K562 (cell line): ENCODE measurements around the gene IGSF21. TPM values are rescaled to one million over a fixed set of nuclear protein-coding genes. Genes with fewer than 3 reads are reported as not detected.

ENCODE experiments used
- ATAC-seq: fragments of 200-7000 bp; cut with Tn5 transposase; 3 replicates; pipeline ENCODE4 v1.9.1; 2020; ENCODE audit warnings: moderate library complexity
- BruUV-seq: library from RNA; stranded (reverse); fragments of 400-500 nt; replicated peaks from 2 replicates; lab custom pipeline; 2021; lab: Mats Ljungman, UMichigan
- CTCF ChIA-PET: fragments of 300-600 bp; formaldehyde crosslinking; extraction: SDS; loops from one replicate; lab custom pipeline; 2021; ENCODE audit warnings: low intra/inter-chr PET ratio; lab: Yijun Ruan, JAX
- POLR2A ChIA-PET: fragments of 300-600, 350-650 bp; sonication (Branson Sonifier 250); formaldehyde crosslinking; extraction: SDS; loops from one replicate; lab custom pipeline; 2021; ENCODE audit warnings: antibody characterized with exemption, inconsistent platforms; lab: Yijun Ruan, JAX
- DNase-seq, 4 experiments: peaks; one replicate each; pipeline versions ENCODE4 v3.0.0 to v3.0.0-alpha.2; 2011 to 2018; ENCODE audit warnings: low spot score in 3 of 4, mixed read lengths in 3 of 4; ENCODE audit errors: extremely low read depth in 1 of 4
- FAIRE-seq: peaks from 2 replicates; lab custom pipeline; 2011; peaks lifted over from hg19 to GRCh38; lab: Jason Lieb, UNC
- H2AFZ ChIP-seq: 2 replicates; pipeline ENCODE4 v1.6.0; 2011; ENCODE audit warnings: low read depth, low read length, control low read depth, inconsistent platforms
- H3K27ac ChIP-seq: fragments of 200-600 bp; 3 replicates; pipeline ENCODE4 v1.8.0; 2011; ENCODE audit warnings: low read depth, mild to moderate bottlenecking, control low read depth, inconsistent platforms, low read length, moderate library complexity, mixed read lengths; ENCODE audit errors: extremely low read depth
- H3K27me3 ChIP-seq, 2 experiments: fragments of 300-600 bp in 1 of 2; 2 replicates in 1 of 2; 3 replicates in 1 of 2; pipeline versions ENCODE4 v1.6.0 to v1.8.0; 2011; ENCODE audit warnings: inconsistent platforms in 2 of 2, low read length in 2 of 2, mild to moderate bottlenecking in 1 of 2, mixed read lengths in 1 of 2, moderate library complexity in 1 of 2; ENCODE audit not compliant: control insufficient read depth in 2 of 2, insufficient read depth in 2 of 2
- H3K36me3 ChIP-seq: fragments of 300-600 bp; 3 replicates; pipeline ENCODE4 v1.8.0; 2011; ENCODE audit warnings: mild to moderate bottlenecking, low read length, inconsistent platforms; ENCODE audit not compliant: control insufficient read depth, insufficient read depth
- H3K4me1 ChIP-seq, 2 experiments: fragments of 200-600 bp in 1 of 2; replicated peaks in 1 of 2; 2 replicates in 1 of 2; 3 replicates in 1 of 2; pipeline versions ENCODE4 v1.5.1 to v1.8.0; 2011; ENCODE audit warnings: inconsistent platforms in 2 of 2, low read length in 2 of 2, mild to moderate bottlenecking in 1 of 2, mixed read lengths in 1 of 2, moderate library complexity in 1 of 2; ENCODE audit not compliant: control insufficient read depth in 2 of 2, insufficient read depth in 2 of 2
- H3K4me2 ChIP-seq: 2 replicates; pipeline ENCODE4 v1.6.1; 2011; ENCODE audit warnings: low read length, control low read depth, inconsistent platforms, mixed read lengths; ENCODE audit not compliant: insufficient read depth
- H3K4me3 ChIP-seq: fragments of 200-600 bp; sonication (generic), shearing (Covaris generic); 2 replicates; pipeline ENCODE4 v1.5.1; 2016; ENCODE audit warnings: control low read depth, inconsistent platforms
- H3K79me2 ChIP-seq: fragments of 200-600 bp; 3 replicates; pipeline ENCODE4 v1.8.0; 2011; ENCODE audit warnings: low read length, inconsistent platforms; ENCODE audit not compliant: control insufficient read depth, insufficient read depth
- H3K9ac ChIP-seq, 2 experiments: 2 replicates each; pipeline versions ENCODE4 v1.6.0 to v1.6.1; 2011; ENCODE audit warnings: low read depth in 2 of 2, low read length in 2 of 2, control low read depth in 1 of 2, inconsistent platforms in 1 of 2, mild to moderate bottlenecking in 1 of 2, mixed read lengths in 1 of 2; ENCODE audit not compliant: insufficient read depth in 1 of 2
- H3K9me1 ChIP-seq: one replicate; pipeline ENCODE4 v1.6.0; 2011; ENCODE audit warnings: inconsistent platforms, mild to moderate bottlenecking, low read length, moderate library complexity; ENCODE audit not compliant: control insufficient read depth, insufficient read depth
- H3K9me3 ChIP-seq: replicated peaks from 2 replicates; pipeline ENCODE4 v1.5.1; 2011; ENCODE audit warnings: low read depth, low read length, inconsistent platforms; ENCODE audit not compliant: control insufficient read depth, insufficient read depth
- H4K20me1 ChIP-seq: replicated peaks from 2 replicates; pipeline ENCODE4 v1.6.1; 2011; ENCODE audit warnings: low read length, inconsistent platforms, mixed read lengths; ENCODE audit not compliant: control insufficient read depth, insufficient read depth
- CEBPB ChIP-seq: fragments of 450-650 bp; IDR thresholded peaks from 2 replicates; pipeline ENCODE4 v1.6.1; 2016; ENCODE audit warnings: missing genetic modification characterization, missing compliant biosample characterization
- GTF2E2 ChIP-seq: fragments of 200-800 bp; sonication (Bioruptor generic); IDR thresholded peaks from 2 replicates; pipeline ENCODE4 v1.6.1; 2016; ENCODE audit warnings: missing genetic modification characterization, missing compliant biosample characterization
- HDAC6 ChIP-seq: IDR thresholded peaks from 2 replicates; pipeline ENCODE4 v1.6.1; 2012; ENCODE audit warnings: low read depth, mild to moderate bottlenecking, control low read depth, inconsistent platforms, low read length, moderate library complexity
- KLF16 ChIP-seq: IDR thresholded peaks from 2 replicates; pipeline ENCODE4 v1.6.1; 2016; ENCODE audit warnings: antibody characterized with exemption
- MTF1 ChIP-seq: fragments of 250-450 bp; sonication (Bioruptor Pico); IDR thresholded peaks from 2 replicates; pipeline ENCODE4 v1.9.0; 2021; ENCODE audit warnings: moderate library complexity, mild to moderate bottlenecking, inconsistent platforms, borderline replicate concordance
- NFE2 ChIP-seq: IDR thresholded peaks from 2 replicates; pipeline ENCODE4 v1.6.1; 2014; ENCODE audit warnings: antibody characterized with exemption, low read depth
- RBM25 ChIP-seq: fragments of 200-400 bp; formaldehyde crosslinking; IDR thresholded peaks from 2 replicates; pipeline ENCODE4 v1.6.1; 2018; ENCODE audit warnings: low read length, low read depth, moderate library complexity; ENCODE audit not compliant: severe bottlenecking
- SREBF1 ChIP-seq: fragments of 150-350 bp; IDR thresholded peaks from 2 replicates; pipeline ENCODE4 v1.6.1; 2014; ENCODE audit warnings: antibody characterized with exemption, low read depth, low read length, borderline replicate concordance
- TRIM28 ChIP-seq: fragments of 450-650 bp; IDR thresholded peaks from 2 replicates; pipeline ENCODE4 v1.6.1; 2017
- ZNF143 ChIP-seq: sonication (generic); formaldehyde crosslinking; IDR thresholded peaks from 2 replicates; pipeline ENCODE4 v1.9.0; 2022; ENCODE audit warnings: mild to moderate bottlenecking, missing genetic modification reagents
- ZNF347 ChIP-seq: fragments of 450-650 bp; formaldehyde crosslinking; IDR thresholded peaks from 2 replicates; pipeline ENCODE4 v1.4.0; 2020; ENCODE audit warnings: low read depth, mild to moderate bottlenecking, moderate library complexity
- ZNF695 ChIP-seq: fragments of 450-650 bp; formaldehyde crosslinking; IDR thresholded peaks from 2 replicates; pipeline ENCODE4 v1.4.0; 2020; ENCODE audit warnings: mild to moderate bottlenecking, moderate library complexity
- ZNF717 ChIP-seq: fragments of 250-450 bp; sonication (Bioruptor Pico); IDR thresholded peaks from 2 replicates; pipeline ENCODE4 v1.5.0; 2021
- ZNF79 ChIP-seq: fragments of 250-450 bp; sonication (Bioruptor Pico); IDR thresholded peaks from 2 replicates; pipeline ENCODE4 v1.4.0; 2020; ENCODE audit warnings: low read depth, mild to moderate bottlenecking, moderate library complexity
- WGBS: fragments of 100-300 bp; shearing (Covaris generic); methylation state at CpG from one replicate; pipeline ENCODE4 v1.1.6; 2016; ENCODE audit warnings: low coverage, mixed read lengths; ENCODE audit not compliant: insufficient coverage; ENCODE audit errors: missing lambda C conversion rate; 5-methylcytosine and 5-hydroxymethylcytosine counted together
- in situ Hi-C: fragments of 300-500 bp; cut with MboI; formaldehyde crosslinking; loops from 4 replicates; pipeline ENCODE4 v1.15.0; 2018; ENCODE audit warnings: inconsistent platforms, mixed read lengths
- intact Hi-C: fragments of 100-400 bp; cut with micrococcal nuclease; formaldehyde crosslinking; loops from 2 replicates; pipeline ENCODE4 v1.14.2; 2022
- polyA plus RNA-seq, 8 experiments: library from polyadenylated mRNA; depleted of rRNA in 4 of 8; stranded (reverse) in 5 of 8; unstranded in 3 of 8; fragments of >200 nt; fragmentation: Nextera tagmentation in 2 of 8; fragmentation: Illumina TruSeq in 1 of 8; extraction: Ambion mirVana in 2 of 8; extraction: Trizol in 1 of 8; gene quantifications; 2 replicates each; pipeline versions ENCODE4 v1.2.1 to v1.2.3, GENCODE V29; 2011 to 2014; ENCODE audit warnings: inconsistent platforms in 1 of 8, missing spikeins in 1 of 8
- total RNA-seq, 7 experiments: library from RNA; depleted of rRNA in 6 of 7; stranded (reverse); fragments of >200 nt in 6 of 7; fragmentation: Illumina TruSeq in 2 of 7; extraction: Trizol in 2 of 7; gene quantifications; 2 replicates each; pipeline versions ENCODE4 v1.2.1 to v1.2.3, GENCODE V29; 2011 to 2021; ENCODE audit warnings: low replicate concordance in 1 of 7
- TF ChIP-seq, protein P1 (sequence below), 3 experiments: IDR thresholded peaks in 2 of 3; conservative IDR thresholded peaks in 1 of 3; 2 replicates each; pipeline ENCODE4 v1.5.1; 2011 to 2012; ENCODE audit warnings: low read length in 3 of 3, mild to moderate bottlenecking in 3 of 3, control low read depth in 2 of 3, improper control_type of control experiment in 1 of 3, inconsistent platforms in 1 of 3, low read depth in 1 of 3, mixed read lengths in 1 of 3, moderate library complexity in 1 of 3; ENCODE audit not compliant: insufficient read depth in 2 of 3
- TF ChIP-seq, protein P2 (sequence below): fragments of 450-650 bp; IDR thresholded peaks from 2 replicates; pipeline ENCODE4 v1.6.1; 2018; ENCODE audit not compliant: partially characterized antibody

IGSF21 gene
- total and polyA plus RNA-seq, 9 of the 15 experiments (the other 6 are each of a cell fraction or from before 2014, with no cell fraction given) = not detected

DNA sequence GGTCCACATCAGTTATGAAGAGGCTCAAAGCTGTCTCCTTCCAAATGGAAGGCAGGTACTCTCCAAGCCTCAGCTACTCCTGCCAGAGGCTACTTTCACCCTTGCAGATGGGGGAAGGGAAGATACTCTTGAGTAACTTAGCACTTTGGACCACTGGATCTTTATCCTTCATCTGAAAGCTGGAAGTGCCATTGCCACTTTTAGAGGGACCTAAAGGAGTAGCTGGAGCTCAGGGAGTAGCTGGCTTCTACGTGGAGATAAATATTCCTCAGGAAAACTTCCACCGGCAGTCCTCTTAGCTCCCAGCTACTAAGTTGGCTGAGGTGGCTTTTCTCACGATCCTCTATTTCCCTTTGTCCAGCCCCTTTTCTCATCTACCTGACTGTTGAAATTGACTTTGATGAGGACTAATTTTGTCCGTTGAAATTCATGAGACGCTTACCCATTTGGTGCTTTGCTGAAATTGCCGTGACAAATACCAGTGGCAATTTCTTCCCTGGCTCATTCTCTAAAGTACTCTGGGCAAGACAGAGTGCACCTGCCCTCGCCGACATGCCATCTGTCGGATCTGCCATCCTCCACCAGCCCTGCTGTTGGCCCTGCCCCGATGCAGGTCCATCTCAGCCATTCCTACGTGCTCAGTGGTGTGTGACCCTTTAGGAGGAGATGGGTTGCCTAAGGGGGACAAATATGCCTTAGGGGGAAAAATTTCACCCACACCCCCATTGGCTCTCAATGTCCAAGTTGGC, 13.6 kb downstream of the IGSF21 start (continued):
- TF ChIP-seq ZNF79 (CRISPR knock-in tag) = no peak
- no peak for TF ChIP-seq HDAC6
- TF ChIP-seq, protein P1, sequence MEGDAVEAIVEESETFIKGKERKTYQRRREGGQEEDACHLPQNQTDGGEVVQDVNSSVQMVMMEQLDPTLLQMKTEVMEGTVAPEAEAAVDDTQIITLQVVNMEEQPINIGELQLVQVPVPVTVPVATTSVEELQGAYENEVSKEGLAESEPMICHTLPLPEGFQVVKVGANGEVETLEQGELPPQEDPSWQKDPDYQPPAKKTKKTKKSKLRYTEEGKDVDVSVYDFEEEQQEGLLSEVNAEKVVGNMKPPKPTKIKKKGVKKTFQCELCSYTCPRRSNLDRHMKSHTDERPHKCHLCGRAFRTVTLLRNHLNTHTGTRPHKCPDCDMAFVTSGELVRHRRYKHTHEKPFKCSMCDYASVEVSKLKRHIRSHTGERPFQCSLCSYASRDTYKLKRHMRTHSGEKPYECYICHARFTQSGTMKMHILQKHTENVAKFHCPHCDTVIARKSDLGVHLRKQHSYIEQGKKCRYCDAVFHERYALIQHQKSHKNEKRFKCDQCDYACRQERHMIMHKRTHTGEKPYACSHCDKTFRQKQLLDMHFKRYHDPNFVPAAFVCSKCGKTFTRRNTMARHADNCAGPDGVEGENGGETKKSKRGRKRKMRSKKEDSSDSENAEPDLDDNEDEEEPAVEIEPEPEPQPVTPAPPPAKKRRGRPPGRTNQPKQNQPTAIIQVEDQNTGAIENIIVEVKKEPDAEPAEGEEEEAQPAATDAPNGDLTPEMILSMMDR (IDR thresholded peaks at IDR 0.05 in 2 of 3, conservative IDR thresholded peaks at IDR 0.05 in 1 of 3; ENCODE audit: insufficient read depth in 2 of 3, low read depth in 1 of 3, low read length in 3 of 3) = no peak
- TF ChIP-seq, all 486 proteins: peak for 0

DNA sequence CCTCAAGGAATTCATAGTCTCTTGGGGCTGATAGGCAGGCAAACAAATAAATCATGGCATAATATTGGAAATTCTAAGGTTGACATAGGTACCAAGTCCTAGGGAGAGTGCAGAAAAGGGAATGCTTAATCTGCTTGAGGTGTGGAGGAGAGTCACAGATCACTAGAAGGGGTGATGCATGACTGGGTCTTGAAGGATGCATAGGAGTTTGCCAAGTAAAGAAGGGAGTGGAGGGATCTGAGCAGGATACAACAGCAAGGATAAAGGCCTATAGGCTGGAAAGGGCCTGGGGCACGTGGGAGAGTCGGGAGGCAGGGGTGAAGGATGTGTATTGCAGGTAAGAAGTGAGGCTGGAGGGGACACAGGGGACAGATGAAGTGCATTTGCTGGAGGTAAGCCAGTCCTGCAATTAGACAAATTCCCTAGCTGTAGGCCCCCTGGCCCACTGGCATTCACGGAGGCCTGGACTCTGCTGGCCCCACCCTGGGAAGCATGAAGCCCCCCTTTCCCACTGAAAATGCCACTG, 15.9 kb downstream of the IGSF21 start:
- H3K4me1 ChIP-seq = no peaks in the 10 kb centered on the region
- no peaks in the 10 kb centered on the region; the same call in 1 of the 2 replicates for H4K20me1 ChIP-seq
- WGBS = 0% methylated on average over 3 of the region's 3 CpGs
- FAIRE-seq = no peak
- H3K9me1 ChIP-seq = no peaks in the 10 kb centered on the region
- TF ChIP-seq SREBF1 (no peak), ZNF717 (CRISPR knock-in tag) (no peak), GTF2E2 (tag) (no peak), MTF1 (no peak), ZNF347 (no peak), RBM25 (no peak), TRIM28 (no peak), KLF16 (no peak), ZNF695 (CRISPR knock-in tag) (no peak), CEBPB (no peak), ZNF143 (CRISPR knock-in tag) (no peak), NFE2 (no peak)
- TF ChIP-seq, protein P2, sequence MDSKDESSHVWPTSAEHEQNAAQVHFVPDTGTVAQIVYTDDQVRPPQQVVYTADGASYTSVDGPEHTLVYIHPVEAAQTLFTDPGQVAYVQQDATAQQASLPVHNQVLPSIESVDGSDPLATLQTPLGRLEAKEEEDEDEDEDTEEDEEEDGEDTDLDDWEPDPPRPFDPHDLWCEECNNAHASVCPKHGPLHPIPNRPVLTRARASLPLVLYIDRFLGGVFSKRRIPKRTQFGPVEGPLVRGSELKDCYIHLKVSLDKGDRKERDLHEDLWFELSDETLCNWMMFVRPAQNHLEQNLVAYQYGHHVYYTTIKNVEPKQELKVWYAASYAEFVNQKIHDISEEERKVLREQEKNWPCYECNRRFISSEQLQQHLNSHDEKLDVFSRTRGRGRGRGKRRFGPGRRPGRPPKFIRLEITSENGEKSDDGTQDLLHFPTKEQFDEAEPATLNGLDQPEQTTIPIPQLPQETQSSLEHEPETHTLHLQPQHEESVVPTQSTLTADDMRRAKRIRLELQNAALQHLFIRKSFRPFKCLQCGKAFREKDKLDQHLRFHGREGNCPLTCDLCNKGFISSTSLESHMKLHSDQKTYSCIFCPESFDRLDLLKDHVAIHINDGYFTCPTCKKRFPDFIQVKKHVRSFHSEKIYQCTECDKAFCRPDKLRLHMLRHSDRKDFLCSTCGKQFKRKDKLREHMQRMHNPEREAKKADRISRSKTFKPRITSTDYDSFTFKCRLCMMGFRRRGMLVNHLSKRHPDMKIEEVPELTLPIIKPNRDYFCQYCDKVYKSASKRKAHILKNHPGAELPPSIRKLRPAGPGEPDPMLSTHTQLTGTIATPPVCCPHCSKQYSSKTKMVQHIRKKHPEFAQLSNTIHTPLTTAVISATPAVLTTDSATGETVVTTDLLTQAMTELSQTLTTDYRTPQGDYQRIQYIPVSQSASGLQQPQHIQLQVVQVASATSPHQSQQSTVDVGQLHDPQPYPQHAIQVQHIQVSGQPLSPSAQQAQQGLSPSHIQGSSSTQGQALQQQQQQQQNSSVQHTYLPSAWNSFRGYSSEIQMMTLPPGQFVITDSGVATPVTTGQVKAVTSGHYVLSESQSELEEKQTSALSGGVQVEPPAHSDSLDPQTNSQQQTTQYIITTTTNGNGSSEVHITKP = no peak
- H3K27ac ChIP-seq = no peak overlapping the region
- peaks cover 2 to 18% of the 10 kb centered on the region in 2 experiments; a peak in 3 of 5 replicates for H3K27me3 ChIP-seq
- BruUV-seq = no TSS peak
- in situ Hi-C loops (no loop called here), intact Hi-C loops (no loop called here)
- CTCF ChIA-PET = no interaction called here
- no peak for DNase-seq
- H3K79me2 ChIP-seq = no peaks in the 10 kb centered on the region
- H3K9me3 ChIP-seq = no peaks in the 10 kb centered on the region
- H3K9ac ChIP-seq = no peak overlapping the region
- no peak overlapping the region for H3K4me2 ChIP-seq
- no peak overlapping the region for H3K4me3 ChIP-seq
- H2AFZ ChIP-seq = no peak overlapping the region
- POLR2A ChIA-PET = no interaction called here
- no peak for ATAC-seq
- H3K36me3 ChIP-seq = no peaks in the 10 kb centered on the region
